HK-2 (cell line): ENCODE results near the gene SCAMP4.

ENCODE experiments used
- DNase-seq: peaks from one replicate; pipeline ENCODE4 v3.0.0-alpha.2; 2018; ENCODE audit not compliant: unreplicated experiment

Gene SCAMP4

GRCh38 chr19:1938071-1938470 is 32.9 kb downstream of the SCAMP4 start:
- no peak for DNase-seq

- DNase-seq = peak; percentile 30
Observed at GRCh38 chr19:1941146-1942077, 36.2 kb downstream of the SCAMP4 start, which contains the start of gene CSNK1G2. Gene CSNK1G2, plus strand, starts transcription at chr19:1941172. Its CDS starts 28,601 bp downstream, at chr19:1969773.

- DNase-seq = peak; percentile 80
Observed at GRCh38 chr19:1942078-1942933, 37.1 kb downstream of the SCAMP4 start.

GRCh38 chr19:1942934-1943555 is 37.8 kb downstream of the SCAMP4 start:
- no peak for DNase-seq

GRCh38 chr19:1943661-1944087 is 38.5 kb downstream of the SCAMP4 start:
- no peak for DNase-seq

- no peak for DNase-seq
Observed at GRCh38 chr19:1944088-1944915, 39.1 kb downstream of the SCAMP4 start.

GRCh38 chr19:1944916-1945561 is 39.8 kb downstream of the SCAMP4 start:
- no peak for DNase-seq

GRCh38 chr19:1945899-1946298 is 40.7 kb downstream of the SCAMP4 start:
- DNase-seq = peak; percentile 38

- no peak for DNase-seq
Observed at GRCh38 chr19:1947651-1948209, 42.5 kb downstream of the SCAMP4 start.

GRCh38 chr19:1949304-1950101 is 44.3 kb downstream of the SCAMP4 start:
- DNase-seq = no peak

- no peak for DNase-seq
Observed at GRCh38 chr19:1950640-1951039, 45.4 kb downstream of the SCAMP4 start.

GRCh38 chr19:1952635-1953034 is 47.4 kb downstream of the SCAMP4 start:
- no peak for DNase-seq

- no peak for DNase-seq
Observed at GRCh38 chr19:1953037-1953436, 47.8 kb downstream of the SCAMP4 start.

GRCh38 chr19:1953441-1954094 is 48.4 kb downstream of the SCAMP4 start:
- no peak for DNase-seq

- DNase-seq = no peak
Observed at GRCh38 chr19:1954532-1954933, 49.3 kb downstream of the SCAMP4 start.

GRCh38 chr19:1955171-1956121 is 50.2 kb downstream of the SCAMP4 start:
- no peak for DNase-seq

GRCh38 chr19:1956122-1956494 is 50.9 kb downstream of the SCAMP4 start:
- no peak for DNase-seq
